ENCODE data around the gene PRKCZ.
"Not testable (repeated sequence)": the region's sequence is repeated elsewhere in the genome, so short reads cannot be mapped to it uniquely, and the experiment has no call there.

The PRKCZ gene

DNA sequence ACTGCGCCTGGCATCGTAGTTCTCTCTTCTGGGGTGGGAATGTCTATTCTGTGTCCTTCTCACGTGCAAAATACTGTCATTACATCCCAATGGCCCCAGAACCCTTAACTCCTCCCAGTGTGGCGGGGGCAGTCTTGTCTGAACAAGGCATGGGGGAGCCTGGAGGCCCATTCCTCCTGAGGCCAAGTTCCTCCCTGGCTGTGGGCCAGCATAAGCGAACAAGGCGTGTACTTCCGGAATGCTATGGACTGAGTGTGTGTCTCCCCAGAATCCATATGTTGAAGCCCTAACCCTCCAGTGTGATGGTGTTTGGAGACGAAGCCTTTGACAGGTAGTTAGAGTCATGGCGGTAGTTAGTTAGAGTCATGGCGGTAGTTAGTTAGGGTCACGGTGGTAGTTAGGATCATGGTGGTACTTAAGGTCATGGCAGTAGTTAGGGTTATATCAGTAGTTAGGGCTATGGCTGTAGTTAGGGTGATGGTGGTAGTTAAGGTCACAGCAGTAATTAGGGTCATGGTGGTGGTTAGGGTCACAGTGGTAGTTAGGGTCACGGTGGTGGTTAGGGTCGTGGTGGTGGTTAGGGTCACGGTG, 71.0 kb downstream of the PRKCZ start:
- no peak for DNase-seq (ENCODE audit: low read depth)

DNA sequence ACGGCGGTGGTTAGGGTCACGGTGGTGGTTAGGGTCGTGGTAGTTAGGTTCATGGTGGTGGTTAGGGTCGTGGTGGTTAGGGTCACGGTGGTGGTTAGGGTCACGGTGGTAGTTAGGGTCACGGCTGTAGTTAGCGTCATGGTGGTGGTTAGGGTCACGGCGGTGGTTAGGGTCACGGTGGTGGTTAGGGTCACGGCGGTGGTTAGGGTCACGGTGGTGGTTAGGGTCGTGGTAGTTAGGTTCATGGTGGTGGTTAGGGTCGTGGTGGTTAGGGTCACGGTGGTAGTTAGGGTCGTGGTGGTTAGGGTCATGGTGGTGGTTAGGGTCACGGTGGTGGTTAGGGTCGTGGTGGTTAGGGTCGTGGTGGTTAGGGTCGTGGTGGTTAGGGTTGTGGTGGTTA, 71.6 kb downstream of the PRKCZ start:
- DNase-seq (ENCODE audit: low read depth), result not testable (repeated sequence)

GRCh38 chr1:2124446-2125198, 74.4 kb downstream of the PRKCZ start:
- no peak for DNase-seq (ENCODE audit: low read depth)

- no peak for DNase-seq (ENCODE audit: low read depth)
These were observed 75.4 kb downstream of the PRKCZ start for GRCh38 chr1:2125350-2126211.

DNA sequence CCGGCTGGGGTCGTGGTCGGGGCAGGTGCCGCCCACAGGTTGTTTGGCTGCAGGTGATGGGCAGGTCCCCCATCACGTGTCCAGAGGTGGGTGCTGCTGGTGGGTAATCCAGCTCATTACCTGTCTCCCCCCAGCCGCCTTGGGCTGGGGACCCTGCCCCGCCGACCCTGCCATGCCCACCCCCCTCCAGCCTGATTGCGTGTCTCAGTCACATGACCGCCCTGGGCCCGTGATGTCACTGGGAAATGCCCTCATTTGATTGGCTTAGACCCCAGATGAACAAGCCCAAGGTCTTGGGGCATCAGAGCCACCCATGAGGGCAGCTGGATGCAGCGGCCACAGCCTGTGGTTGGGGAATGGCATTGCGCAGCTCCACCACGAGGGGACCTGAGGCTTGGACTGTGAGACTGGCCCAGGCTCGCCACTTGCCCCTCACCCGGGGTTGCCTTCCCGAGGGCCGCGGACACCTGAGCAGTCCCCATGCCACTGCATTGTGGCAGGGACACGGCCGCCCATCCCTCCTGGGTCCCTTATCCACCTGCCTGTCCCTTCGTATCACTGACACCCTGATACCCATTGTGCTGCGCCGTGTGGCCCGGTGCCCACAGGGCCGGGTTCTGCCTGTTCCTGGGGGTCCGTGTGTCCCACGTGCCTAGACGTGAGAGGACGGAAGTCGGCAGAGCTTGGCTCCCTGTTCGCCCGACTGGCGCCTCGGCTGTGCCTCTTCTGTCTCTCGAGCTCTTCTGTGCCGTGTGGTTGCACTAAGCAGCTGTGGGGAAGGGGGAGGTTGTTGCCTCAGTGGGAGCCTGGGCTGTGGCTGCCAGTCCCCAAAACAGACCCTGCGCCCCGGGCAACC, 76.3 kb downstream of the PRKCZ start:
- DNase-seq (ENCODE audit: low read depth), result no peak

DNA sequence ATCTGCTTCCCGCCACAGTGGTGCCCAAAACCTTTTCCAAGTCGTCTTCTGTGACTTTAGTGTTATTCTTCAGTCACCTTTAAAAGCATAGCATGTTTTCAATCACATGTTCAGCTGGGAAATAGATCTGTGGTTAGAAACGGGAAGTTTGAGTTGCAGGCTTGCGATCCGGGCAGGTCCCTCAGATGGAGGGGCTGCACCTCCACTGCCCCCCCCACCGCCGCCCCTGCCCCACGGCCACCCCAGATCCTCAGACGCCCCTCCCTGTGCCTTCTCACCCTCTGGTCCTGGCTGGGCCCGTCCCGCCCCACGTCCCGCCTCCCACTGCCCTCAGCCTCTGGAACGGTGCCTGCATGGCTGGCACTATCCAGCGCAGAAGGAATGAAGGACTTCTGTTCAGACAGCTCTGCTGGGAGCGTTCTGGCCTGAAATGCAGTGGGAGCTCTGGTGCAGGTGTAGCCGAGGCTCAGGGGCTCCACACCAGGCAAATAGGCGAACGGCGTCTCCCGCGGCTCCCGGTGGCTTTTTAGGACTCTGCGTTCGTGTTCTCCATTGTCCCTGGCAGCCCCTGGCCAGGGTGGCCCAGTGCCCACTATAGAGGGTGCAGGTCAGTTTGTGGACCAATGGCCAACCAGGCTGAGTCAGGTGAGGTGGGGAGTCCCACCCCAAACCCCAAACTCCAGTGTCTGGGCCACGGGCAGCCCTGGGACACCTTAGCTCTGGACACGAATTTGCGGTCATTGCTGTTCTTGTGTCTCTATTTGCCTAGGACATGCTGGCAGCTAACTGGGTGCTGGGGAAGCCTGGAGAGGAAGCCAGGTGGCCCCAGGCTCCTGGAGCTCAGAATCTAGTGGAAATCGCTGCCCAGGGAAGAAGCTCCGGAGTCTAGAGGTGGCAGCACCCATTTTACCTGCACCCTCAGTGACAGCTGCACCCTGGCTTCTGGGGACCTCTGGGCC, 77.3 kb downstream of the PRKCZ start:
- DNase-seq (ENCODE audit: low read depth), result no peak

GRCh38 chr1:2128189-2128901, 78.1 kb downstream of the PRKCZ start:
- no peak for DNase-seq (ENCODE audit: low read depth)

GRCh38 chr1:2129256-2129943, 79.2 kb downstream of the PRKCZ start:
- DNase-seq (ENCODE audit: low read depth), result no peak

DNA sequence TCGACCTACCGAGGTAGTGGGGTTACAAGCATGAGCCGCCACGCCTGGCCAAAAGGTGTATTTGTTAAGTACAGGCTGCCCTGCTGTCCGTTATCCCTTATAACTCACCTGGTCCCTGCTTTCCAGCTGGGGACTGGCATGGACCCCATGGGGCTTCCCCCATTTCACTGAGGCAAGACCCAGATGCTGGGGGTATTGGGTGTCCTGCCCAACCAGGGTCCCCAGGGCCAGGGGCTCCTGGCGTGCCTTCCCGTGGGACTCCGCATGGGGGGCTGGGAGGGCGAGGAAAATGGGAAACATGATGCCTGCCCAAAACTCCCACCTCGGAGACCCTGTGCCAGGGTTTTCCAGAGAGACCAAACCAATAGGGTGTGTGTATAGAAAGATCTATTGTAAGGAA, 79.9 kb downstream of the PRKCZ start:
- DNase-seq (ENCODE audit: low read depth), result no peak

GRCh38 chr1:2130871-2131289, 80.7 kb downstream of the PRKCZ start:
- no peak for DNase-seq (ENCODE audit: low read depth)

DNA sequence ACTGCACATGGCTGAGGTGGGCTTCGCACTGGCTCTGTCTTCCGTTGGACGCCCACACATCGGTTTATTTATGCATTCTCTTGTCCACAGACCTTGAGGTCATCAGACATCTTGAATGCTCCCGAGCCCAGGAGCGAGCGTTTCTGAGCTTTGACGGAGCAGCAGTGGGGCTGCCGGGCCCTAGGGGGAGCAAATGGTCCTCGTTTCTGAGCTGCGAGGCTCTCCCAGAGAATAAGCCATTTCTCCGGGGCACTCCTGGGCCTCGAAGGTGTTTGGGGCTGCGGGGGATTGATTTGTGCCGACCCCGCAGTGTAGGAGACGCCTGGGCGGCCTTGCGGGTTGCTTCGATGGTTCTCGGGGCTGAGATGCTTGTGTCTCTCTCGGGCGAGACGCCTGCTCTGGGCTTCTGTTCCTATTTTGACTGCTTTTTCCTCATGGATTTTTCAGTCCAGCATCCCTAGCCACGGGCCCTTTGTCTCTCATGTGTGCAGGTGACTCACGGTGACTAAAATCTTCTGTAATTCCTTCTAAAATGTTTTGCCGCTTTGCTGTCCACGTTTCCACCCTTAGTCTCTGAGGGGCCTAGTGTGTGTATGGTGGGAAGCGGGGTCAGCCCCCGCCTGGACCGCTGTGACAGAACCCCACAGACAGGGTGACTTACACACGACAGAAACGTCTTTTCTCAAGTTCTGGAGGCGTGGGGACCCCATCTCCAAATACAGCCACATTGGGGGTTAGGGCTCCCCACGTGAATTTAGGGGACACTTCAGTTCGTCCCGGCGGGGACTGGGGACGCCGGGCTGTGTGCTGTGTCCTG, 82.2 kb downstream of the PRKCZ start:
- no peak for DNase-seq (ENCODE audit: low read depth)

DNA sequence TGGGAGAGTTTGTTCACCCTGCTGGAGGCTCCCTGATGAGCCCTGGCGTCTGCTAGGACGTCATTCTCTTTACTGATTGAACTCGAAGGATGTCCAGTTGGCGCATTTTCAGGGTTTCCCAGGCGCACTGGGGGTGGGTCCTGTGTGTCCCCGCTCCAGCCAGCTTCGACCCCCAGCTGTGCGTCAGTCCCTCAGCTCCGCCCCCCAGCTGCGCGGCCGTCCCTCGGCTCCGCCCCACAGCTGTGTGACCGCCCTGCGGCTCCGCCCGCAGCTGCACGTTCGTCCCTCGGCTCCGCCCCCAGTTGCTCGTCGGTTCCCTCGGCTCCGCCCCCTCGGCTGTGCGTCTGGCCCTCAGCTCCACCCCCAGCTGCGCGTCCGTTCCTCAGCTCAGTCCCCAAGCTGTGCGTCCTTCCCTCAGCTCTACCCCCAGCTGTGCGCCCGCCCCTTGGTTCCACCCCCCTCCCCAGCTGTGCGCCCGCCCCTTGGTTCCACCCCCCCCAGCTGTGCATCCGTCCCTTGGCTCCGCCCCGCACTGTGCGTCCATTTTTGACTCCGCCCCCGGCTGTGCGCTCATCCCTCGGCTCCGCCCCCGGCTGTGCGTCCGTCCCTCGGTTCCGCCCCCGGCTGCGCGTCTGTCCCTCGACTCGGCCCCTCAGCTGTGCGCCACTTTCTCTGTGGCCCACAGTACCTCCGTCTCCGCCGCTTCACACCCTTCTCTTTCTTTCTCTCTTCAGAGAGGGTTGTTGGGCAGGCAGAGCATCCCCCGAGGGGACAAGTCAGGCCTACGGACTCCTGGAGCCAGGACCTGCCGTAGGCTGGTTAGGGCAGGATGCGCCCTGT, 83.0 kb downstream of the PRKCZ start:
- DNase-seq (ENCODE audit: low read depth), result peak; percentile 93

DNA sequence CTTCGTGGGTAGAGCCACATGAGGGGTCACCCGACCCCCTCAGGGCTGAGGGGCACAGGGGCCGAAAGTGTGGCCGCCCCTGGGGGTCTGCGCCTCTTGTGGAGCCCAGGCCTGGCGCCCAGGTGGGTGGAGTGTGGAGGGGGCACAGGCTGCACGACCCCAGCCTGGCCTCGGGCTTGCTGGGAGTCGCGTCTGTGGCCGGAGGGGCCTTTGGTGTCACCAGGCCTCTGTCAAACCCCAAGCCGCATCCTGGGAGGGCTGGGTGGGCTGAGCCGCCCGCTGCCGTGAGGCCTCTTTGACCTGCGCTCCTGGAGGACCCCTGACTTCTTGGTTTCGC, 83.6 kb downstream of the PRKCZ start:
- DNase-seq (ENCODE audit: low read depth), result no peak

DNA sequence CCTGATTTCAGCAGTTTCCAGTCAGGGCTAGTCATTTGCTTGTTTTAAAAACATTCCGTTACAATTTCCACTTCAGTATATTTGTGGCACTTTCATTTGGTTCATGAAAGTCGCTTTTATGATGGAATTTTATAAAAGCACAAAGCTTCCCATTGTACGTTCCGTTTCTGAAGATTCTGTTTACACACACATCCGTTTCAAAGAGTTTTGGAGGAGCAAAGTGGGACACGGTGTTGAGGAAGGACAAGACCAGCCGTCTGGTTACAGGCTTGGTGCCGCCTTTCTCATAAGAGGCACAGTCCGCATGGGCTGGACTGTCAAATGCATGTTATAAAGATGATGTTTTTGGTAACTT, 84.0 kb downstream of the PRKCZ start:
- DNase-seq (ENCODE audit: low read depth), result no peak

DNA sequence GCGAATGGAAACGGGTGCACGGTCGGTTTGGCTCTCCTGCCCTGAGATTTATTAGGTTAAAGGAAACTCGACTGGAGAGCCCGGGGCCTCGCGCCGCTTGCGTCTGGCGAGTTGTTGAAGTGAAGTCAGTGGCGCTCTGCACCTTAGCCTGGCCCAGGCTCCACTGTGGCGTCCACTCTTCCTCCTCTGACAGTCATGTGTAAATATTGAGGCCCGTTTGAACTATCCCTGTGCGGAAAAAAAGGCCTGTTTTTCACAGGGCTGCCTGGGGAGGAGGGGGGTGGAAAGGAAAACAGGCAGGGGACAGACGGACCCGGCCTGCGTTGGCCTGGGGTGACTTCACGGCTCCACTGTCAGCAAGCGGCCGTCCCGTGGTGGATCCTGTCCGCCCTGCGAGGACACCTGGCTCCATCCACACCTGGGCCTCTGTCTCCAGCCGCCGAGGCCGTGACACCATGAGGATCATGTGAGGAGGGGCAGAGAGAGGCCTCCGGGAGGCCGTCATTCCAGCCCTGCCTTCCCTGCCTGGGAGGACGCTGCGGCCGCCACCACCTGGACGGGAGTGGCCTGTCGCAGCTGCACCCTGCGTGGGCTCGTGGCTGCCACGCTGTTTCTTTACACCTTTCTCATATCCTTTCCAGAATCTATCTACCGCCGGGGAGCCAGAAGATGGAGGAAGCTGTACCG, 84.6 kb downstream of the PRKCZ start:
- DNase-seq (ENCODE audit: low read depth), result no peak

GRCh38 chr1:2135441-2135841, 85.2 kb downstream of the PRKCZ start:
- DNase-seq (ENCODE audit: low read depth), result no peak

- DNase-seq (ENCODE audit: low read depth), result no peak
These were observed 85.7 kb downstream of the PRKCZ start for GRCh38 chr1:2135941-2136340.
